ENCODE results near the gene LINGO3.

LINGO3 gene

GRCh38 chr19:2273356-2274184 lies 34.4 kb downstream of the LINGO3 start:
- DNase-seq (ENCODE audit: low read depth): peak; percentile 82
- Histone ChIP-seq H3K4me3 (ENCODE audit: low read length) (peak overlapping the region; percentile 91), H3K9me3 (ENCODE audit: control insufficient read depth, low read length) (no peaks in the 10 kb centered on the region), H3K4me1 (ENCODE audit: control insufficient read depth, insufficient read depth, low read length) (peaks cover 37% of the 10 kb centered on the region), H3K36me3 (ENCODE audit: control insufficient read depth, insufficient read depth, low read length, severe bottlenecking) (peaks cover 24% of the 10 kb centered on the region), H3K27me3 (replicated peaks; ENCODE audit: control insufficient read depth, insufficient read depth, low read length) (no peaks in the 10 kb centered on the region), H3K9ac (ENCODE audit: low read length) (peak overlapping the region; percentile 99)

- peaks cover 24% of the 10 kb centered on the region for H3K36me3 ChIP-seq (ENCODE audit: control insufficient read depth, insufficient read depth, low read length, severe bottlenecking)
- no peaks in the 10 kb centered on the region for H3K27me3 ChIP-seq (replicated peaks; ENCODE audit: control insufficient read depth, insufficient read depth, low read length)
- H3K9ac ChIP-seq (ENCODE audit: low read length): peak overlapping the region; percentile 99
- H3K9me3 ChIP-seq (ENCODE audit: control insufficient read depth, low read length): no peaks in the 10 kb centered on the region
- DNase-seq (ENCODE audit: low read depth): peak; percentile 72
- H3K4me1 ChIP-seq (ENCODE audit: control insufficient read depth, insufficient read depth, low read length): peaks cover 50% of the 10 kb centered on the region
- H3K4me3 ChIP-seq (ENCODE audit: low read length): peak overlapping the region; percentile 91
These were observed 36.5 kb downstream of the LINGO3 start for GRCh38 chr19:2271234-2272103.

- DNase-seq (ENCODE audit: low read depth): peak; percentile 95
- H3K36me3 ChIP-seq (ENCODE audit: control insufficient read depth, insufficient read depth, low read length, severe bottlenecking): peaks cover 24% of the 10 kb centered on the region
- H3K4me3 ChIP-seq (ENCODE audit: low read length): peak overlapping the region; percentile 91
- no peaks in the 10 kb centered on the region for H3K9me3 ChIP-seq (ENCODE audit: control insufficient read depth, low read length)
- no peaks in the 10 kb centered on the region for H3K27me3 ChIP-seq (replicated peaks; ENCODE audit: control insufficient read depth, insufficient read depth, low read length)
- H3K9ac ChIP-seq (ENCODE audit: low read length): peak overlapping the region; percentile 99
- peaks cover 52% of the 10 kb centered on the region for H3K4me1 ChIP-seq (ENCODE audit: control insufficient read depth, insufficient read depth, low read length)
These were observed 37.3 kb downstream of the LINGO3 start for GRCh38 chr19:2270423-2271233.

GRCh38 chr19:2270157-2270422 lies 37.9 kb downstream of the LINGO3 start:
- peak; percentile 57 for DNase-seq (ENCODE audit: low read depth)

GRCh38 chr19:2269244-2270156 lies 38.5 kb downstream of the LINGO3 start:
- Histone ChIP-seq H3K36me3 (ENCODE audit: control insufficient read depth, insufficient read depth, low read length, severe bottlenecking) (peaks cover 21% of the 10 kb centered on the region), H3K9ac (ENCODE audit: low read length) (peak overlapping the region; percentile 99), H3K9me3 (ENCODE audit: control insufficient read depth, low read length) (no peaks in the 10 kb centered on the region), H3K4me1 (ENCODE audit: control insufficient read depth, insufficient read depth, low read length) (peaks cover 43% of the 10 kb centered on the region), H3K4me3 (ENCODE audit: low read length) (peak overlapping the region; percentile 91), H3K27me3 (replicated peaks; ENCODE audit: control insufficient read depth, insufficient read depth, low read length) (no peaks in the 10 kb centered on the region)
- DNase-seq (ENCODE audit: low read depth): peak; percentile 98

More at GRCh38 chr19:2270157-2270422, 37.9 kb downstream of the LINGO3 start:
- H3K9me3 ChIP-seq (ENCODE audit: control insufficient read depth, low read length): no peaks in the 10 kb centered on the region
- peaks cover 47% of the 10 kb centered on the region for H3K4me1 ChIP-seq (ENCODE audit: control insufficient read depth, insufficient read depth, low read length)
- H3K9ac ChIP-seq (ENCODE audit: low read length): peak overlapping the region; percentile 99
- H3K36me3 ChIP-seq (ENCODE audit: control insufficient read depth, insufficient read depth, low read length, severe bottlenecking): peaks cover 21% of the 10 kb centered on the region
- H3K27me3 ChIP-seq (replicated peaks; ENCODE audit: control insufficient read depth, insufficient read depth, low read length): no peaks in the 10 kb centered on the region
- H3K4me3 ChIP-seq (ENCODE audit: low read length): peak overlapping the region; percentile 91

GRCh38 chr19:2268861-2269243 lies 39.1 kb downstream of the LINGO3 start:
- no peaks in the 10 kb centered on the region for H3K9me3 ChIP-seq (ENCODE audit: control insufficient read depth, low read length)
- no peak for DNase-seq (ENCODE audit: low read depth)
- peaks cover 15% of the 10 kb centered on the region for H3K36me3 ChIP-seq (ENCODE audit: control insufficient read depth, insufficient read depth, low read length, severe bottlenecking)
- H3K4me3 ChIP-seq (ENCODE audit: low read length): peak overlapping the region; percentile 91
- peak overlapping the region; percentile 81 for H3K9ac ChIP-seq (ENCODE audit: low read length)
- H3K4me1 ChIP-seq (ENCODE audit: control insufficient read depth, insufficient read depth, low read length): peaks cover 37% of the 10 kb centered on the region
- no peaks in the 10 kb centered on the region for H3K27me3 ChIP-seq (replicated peaks; ENCODE audit: control insufficient read depth, insufficient read depth, low read length)

- no peaks in the 10 kb centered on the region for H3K27me3 ChIP-seq (replicated peaks; ENCODE audit: control insufficient read depth, insufficient read depth, low read length)
- DNase-seq (ENCODE audit: low read depth): no peak
- H3K36me3 ChIP-seq (ENCODE audit: control insufficient read depth, insufficient read depth, low read length, severe bottlenecking): peaks cover 15% of the 10 kb centered on the region
- no peaks in the 10 kb centered on the region for H3K9me3 ChIP-seq (ENCODE audit: control insufficient read depth, low read length)
- peaks cover 34% of the 10 kb centered on the region for H3K4me1 ChIP-seq (ENCODE audit: control insufficient read depth, insufficient read depth, low read length)
- peak overlapping the region; percentile 81 for H3K9ac ChIP-seq (ENCODE audit: low read length)
- peak overlapping the region; percentile 91 for H3K4me3 ChIP-seq (ENCODE audit: low read length)
These were observed 39.5 kb downstream of the LINGO3 start for GRCh38 chr19:2268480-2268830.

- Histone ChIP-seq H3K36me3 (ENCODE audit: control insufficient read depth, insufficient read depth, low read length, severe bottlenecking) (peaks cover 1% of the 10 kb centered on the region), H3K4me1 (ENCODE audit: control insufficient read depth, insufficient read depth, low read length) (peaks cover 19% of the 10 kb centered on the region), H3K9me3 (ENCODE audit: control insufficient read depth, low read length) (no peaks in the 10 kb centered on the region), H3K4me3 (ENCODE audit: low read length) (no peak overlapping the region), H3K9ac (ENCODE audit: low read length) (no peak overlapping the region), H3K27me3 (replicated peaks; ENCODE audit: control insufficient read depth, insufficient read depth, low read length) (no peaks in the 10 kb centered on the region)
- DNase-seq (ENCODE audit: low read depth): peak; percentile 30
These were observed 41.6 kb downstream of the LINGO3 start for GRCh38 chr19:2266183-2266993.

- Histone ChIP-seq H3K9me3 (ENCODE audit: control insufficient read depth, low read length) (no peaks in the 10 kb centered on the region), H3K27me3 (replicated peaks; ENCODE audit: control insufficient read depth, insufficient read depth, low read length) (no peaks in the 10 kb centered on the region), H3K36me3 (ENCODE audit: control insufficient read depth, insufficient read depth, low read length, severe bottlenecking) (no peaks in the 10 kb centered on the region), H3K9ac (ENCODE audit: low read length) (no peak overlapping the region), H3K4me1 (ENCODE audit: control insufficient read depth, insufficient read depth, low read length) (peaks cover 10% of the 10 kb centered on the region), H3K4me3 (ENCODE audit: low read length) (no peak overlapping the region)
- peak; percentile 35 for DNase-seq (ENCODE audit: low read depth)
These were observed 46.3 kb downstream of the LINGO3 start for GRCh38 chr19:2261438-2262172.
